Frontal cortex (tissue), 4 donors: ENCODE data around the gene IFT172. TPM values are rescaled to one million over a fixed set of nuclear protein-coding genes. Genes with fewer than 3 reads are reported as not detected.
"Not testable (repeated sequence)": the region's sequence is repeated elsewhere in the genome, so short reads cannot be mapped to it uniquely, and the experiment has no call there.

Experiments
- DNase-seq, 2 donors: peaks; one replicate each; pipeline ENCODE4 v3.0.0; 2012; ENCODE audit warnings: low spot score in 2 of 2
- FAIRE-seq: peaks from 2 replicates; lab custom pipeline; 2012; peaks lifted over from hg19 to GRCh38; lab: Jason Lieb, UNC
- total RNA-seq: library from RNA; depleted of rRNA; stranded (reverse); fragments of >200 nt; gene quantifications from one replicate; pipeline ENCODE4 v1.2.3, GENCODE V29; 2014
- donor health status: control.
- donor health status: control.
- donor health status: control.

The IFT172 gene
- total RNA-seq, 1 donor from 2014 or later = 36.3 TPM

GRCh38 chr2:27431395-27431794, 58.1 kb downstream of the IFT172 start:
- DNase-seq (no peak), FAIRE-seq (no peak)

- FAIRE-seq = no peak
- peak; percentile 82 to 83 for DNase-seq
Observed at GRCh38 chr2:27428978-27429541, 60.5 kb downstream of the IFT172 start.

- DNase-seq = peak; percentile 93 to 96
- no peak for FAIRE-seq
Observed at GRCh38 chr2:27428213-27428977, 61.1 kb downstream of the IFT172 start, which contains the start of gene NRBP1. TSS of gene NRBP1 (plus strand) at chr2:27428631. CDS start at chr2:27433274, 4,643 bp downstream.

GRCh38 chr2:27427863-27428212, 61.7 kb downstream of the IFT172 start:
- no peak for DNase-seq
- no peak for FAIRE-seq

- not testable (repeated sequence) for FAIRE-seq
Observed at GRCh38 chr2:27425039-27425438, 64.5 kb downstream of the IFT172 start.

GRCh38 chr2:27422958-27423357, 66.6 kb downstream of the IFT172 start:
- FAIRE-seq (no peak), DNase-seq (no peak)

More at GRCh38 chr2:27425039-27425438, 64.5 kb downstream of the IFT172 start:
- DNase-seq = not testable (repeated sequence)

GRCh38 chr2:27421660-27422250, 67.8 kb downstream of the IFT172 start:
- DNase-seq (no peak), FAIRE-seq (no peak)

- DNase-seq = no peak
- FAIRE-seq = no peak
Observed at GRCh38 chr2:27420996-27421395, 68.5 kb downstream of the IFT172 start.

GRCh38 chr2:27416151-27416550, 73.4 kb downstream of the IFT172 start:
- DNase-seq (no peak), FAIRE-seq (no peak)

GRCh38 chr2:27412419-27413152, 77.0 kb downstream of the IFT172 start:
- DNase-seq = no peak
- no peak for FAIRE-seq

GRCh38 chr2:27409321-27410073, 80.0 kb downstream of the IFT172 start, which contains the start of gene PPM1G:
TSS of gene PPM1G (minus strand) at chr2:27409591. CDS start at chr2:27409422, 169 bp downstream.
- FAIRE-seq (no peak), DNase-seq (peak; percentile 94 to 97)

GRCh38 chr2:27408601-27409320, 80.8 kb downstream of the IFT172 start:
- DNase-seq (peak in 1 of 2 donors; percentile 44), FAIRE-seq (no peak)

GRCh38 chr2:27407798-27408491, 81.6 kb downstream of the IFT172 start:
- no peak for DNase-seq
- FAIRE-seq = no peak

- DNase-seq (no peak), FAIRE-seq (no peak)
Observed at GRCh38 chr2:27400348-27401135, 89.0 kb downstream of the IFT172 start.

GRCh38 chr2:27398962-27399361, 90.6 kb downstream of the IFT172 start:
- DNase-seq (no peak), FAIRE-seq (no peak)
